ENCODE measurements around the gene SNAP29. TPM values are rescaled to one million over a fixed set of nuclear protein-coding genes. Genes with fewer than 3 reads are reported as not detected.
"Not testable (repeated sequence)": the region's sequence is repeated elsewhere in the genome, so short reads cannot be mapped to it uniquely, and the experiment has no call there.

Gene SNAP29
- total RNA-seq, 3 donors from 2014 or later: 17.7 to 28.2 (median 22.5) TPM

- H3K4me1 ChIP-seq: no peaks in the 10 kb centered on the region
- TF ChIP-seq, protein P1, sequence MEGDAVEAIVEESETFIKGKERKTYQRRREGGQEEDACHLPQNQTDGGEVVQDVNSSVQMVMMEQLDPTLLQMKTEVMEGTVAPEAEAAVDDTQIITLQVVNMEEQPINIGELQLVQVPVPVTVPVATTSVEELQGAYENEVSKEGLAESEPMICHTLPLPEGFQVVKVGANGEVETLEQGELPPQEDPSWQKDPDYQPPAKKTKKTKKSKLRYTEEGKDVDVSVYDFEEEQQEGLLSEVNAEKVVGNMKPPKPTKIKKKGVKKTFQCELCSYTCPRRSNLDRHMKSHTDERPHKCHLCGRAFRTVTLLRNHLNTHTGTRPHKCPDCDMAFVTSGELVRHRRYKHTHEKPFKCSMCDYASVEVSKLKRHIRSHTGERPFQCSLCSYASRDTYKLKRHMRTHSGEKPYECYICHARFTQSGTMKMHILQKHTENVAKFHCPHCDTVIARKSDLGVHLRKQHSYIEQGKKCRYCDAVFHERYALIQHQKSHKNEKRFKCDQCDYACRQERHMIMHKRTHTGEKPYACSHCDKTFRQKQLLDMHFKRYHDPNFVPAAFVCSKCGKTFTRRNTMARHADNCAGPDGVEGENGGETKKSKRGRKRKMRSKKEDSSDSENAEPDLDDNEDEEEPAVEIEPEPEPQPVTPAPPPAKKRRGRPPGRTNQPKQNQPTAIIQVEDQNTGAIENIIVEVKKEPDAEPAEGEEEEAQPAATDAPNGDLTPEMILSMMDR (IDR thresholded peaks at IDR 0.05): no peak
- TF ChIP-seq POLR2AphosphoS5 (IDR thresholded peaks at IDR 0.05): no peak
- TF ChIP-seq POLR2A (IDR thresholded peaks at IDR 0.05): no peak
- H3K9me3 ChIP-seq: no peaks in the 10 kb centered on the region
- H3K27ac ChIP-seq: no peak overlapping the region
- H3K4me3 ChIP-seq: no peak overlapping the region
- no peak for DNase-seq (ENCODE audit: low spot score in 2 of 2)
- no peaks in the 10 kb centered on the region for H3K36me3 ChIP-seq
- intact Hi-C loops (cut with DNase I; ENCODE audit: low total_unique reads): no loop called here
- H3K27me3 ChIP-seq: no peaks in the 10 kb centered on the region
These were observed 33.2 kb upstream of the SNAP29 start for GRCh38 chr22:20825624-20826023.

GRCh38 chr22:20826373-20827152 lies 32.2 kb upstream of the SNAP29 start:
- H3K9me3 ChIP-seq; H3K27me3 ChIP-seq; H3K4me1 ChIP-seq; intact Hi-C loops (cut with DNase I; ENCODE audit: low total_unique reads); DNase-seq (ENCODE audit: low spot score in 2 of 2); H3K27ac ChIP-seq; H3K36me3 ChIP-seq; H3K4me3 ChIP-seq: not testable (repeated sequence)

DNA sequence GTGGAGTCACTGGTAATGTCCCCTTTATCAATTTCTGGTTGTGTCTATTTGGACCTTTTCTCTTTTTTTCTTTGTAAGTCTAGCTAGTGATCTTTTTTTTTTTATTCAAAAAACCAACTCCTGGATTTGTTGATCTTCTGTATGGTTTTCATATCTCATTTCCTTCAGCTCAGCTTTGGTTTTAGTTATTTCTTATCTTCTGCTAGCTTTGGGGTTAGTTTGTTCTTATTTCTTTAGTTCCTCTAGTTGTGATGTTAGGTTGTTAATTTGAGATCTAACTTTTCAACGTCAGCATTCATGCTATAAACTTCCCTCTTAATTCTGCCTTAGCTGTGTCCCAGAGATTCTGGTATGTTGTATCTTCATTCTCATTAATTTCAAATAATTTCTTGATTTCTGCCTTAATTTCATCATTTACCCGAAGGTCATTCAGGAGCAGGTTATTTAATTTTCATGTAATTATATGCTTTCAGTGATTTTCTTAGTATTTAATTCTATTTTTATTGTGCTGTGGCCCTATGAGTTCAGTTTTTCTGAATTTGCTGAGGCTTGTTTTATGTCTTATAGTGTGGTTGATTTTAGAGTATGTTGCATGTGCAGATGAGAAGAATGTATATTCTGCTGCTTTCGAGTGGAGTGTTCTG lies 29.2 kb upstream of the SNAP29 start:
- no peaks in the 10 kb centered on the region for H3K27me3 ChIP-seq
- TF ChIP-seq POLR2AphosphoS5 (IDR thresholded peaks at IDR 0.05) (no peak), POLR2A (IDR thresholded peaks at IDR 0.05) (no peak)
- TF ChIP-seq, protein P1 (IDR thresholded peaks at IDR 0.05): no peak
- no peaks in the 10 kb centered on the region for H3K36me3 ChIP-seq
- H3K4me3 ChIP-seq: no peak overlapping the region
- intact Hi-C loops (cut with DNase I; ENCODE audit: low total_unique reads): no loop called here
- no peaks in the 10 kb centered on the region for H3K4me1 ChIP-seq
- DNase-seq (ENCODE audit: low spot score in 2 of 2): no peak
- no peaks in the 10 kb centered on the region for H3K9me3 ChIP-seq
- H3K27ac ChIP-seq: no peak overlapping the region

DNA sequence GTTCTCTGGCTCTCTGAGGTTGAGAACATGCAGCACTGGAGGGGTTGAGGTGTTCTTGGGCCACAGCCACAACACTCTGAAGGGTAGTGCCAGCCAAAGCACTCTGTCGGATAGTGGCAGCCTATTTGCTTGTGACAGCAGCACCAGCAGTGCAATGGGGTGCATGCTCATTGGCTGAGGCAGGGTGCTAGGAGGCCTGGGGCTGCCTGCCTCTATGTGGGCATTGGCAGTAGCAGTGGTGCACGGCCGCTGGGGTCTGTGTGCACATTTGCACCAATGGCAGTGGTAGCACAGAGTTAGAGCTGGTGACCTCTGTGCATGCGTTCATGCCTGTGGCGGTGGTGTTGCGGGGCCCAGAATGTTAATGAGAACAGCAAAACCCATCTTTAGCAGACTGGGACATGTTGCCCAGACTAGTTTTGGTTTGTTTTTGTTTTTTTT lies 25.6 kb upstream of the SNAP29 start:
- TF ChIP-seq POLR2A (IDR thresholded peaks at IDR 0.05) (no peak), POLR2AphosphoS5 (IDR thresholded peaks at IDR 0.05) (no peak)
- TF ChIP-seq, protein P1 (IDR thresholded peaks at IDR 0.05): no peak
- H3K4me1 ChIP-seq: no peaks in the 10 kb centered on the region
- no peak overlapping the region for H3K27ac ChIP-seq
- H3K4me3 ChIP-seq: no peak overlapping the region
- no peak for DNase-seq (ENCODE audit: low spot score in 2 of 2)
- no peaks in the 10 kb centered on the region for H3K27me3 ChIP-seq
- intact Hi-C loops (cut with DNase I; ENCODE audit: low total_unique reads): no loop called here
- H3K36me3 ChIP-seq: no peaks in the 10 kb centered on the region
- no peaks in the 10 kb centered on the region for H3K9me3 ChIP-seq

- Histone ChIP-seq H3K9me3 (no peaks in the 10 kb centered on the region), H3K36me3 (no peaks in the 10 kb centered on the region), H3K4me1 (no peaks in the 10 kb centered on the region), H3K27ac (no peak overlapping the region), H3K4me3 (no peak overlapping the region), H3K27me3 (no peaks in the 10 kb centered on the region)
- no peak for DNase-seq (ENCODE audit: low spot score in 2 of 2)
- TF ChIP-seq POLR2AphosphoS5 (IDR thresholded peaks at IDR 0.05): no peak
- no peak for TF ChIP-seq POLR2A (IDR thresholded peaks at IDR 0.05)
- TF ChIP-seq, protein P1 (IDR thresholded peaks at IDR 0.05): no peak
- intact Hi-C loops (cut with DNase I; ENCODE audit: low total_unique reads): no loop called here
These were observed 24.6 kb upstream of the SNAP29 start for GRCh38 chr22:20834206-20834605.

All from breast epithelium (tissue), 4 donors.